ENCODE measurements around the gene IER5L. TPM values are rescaled to one million over a fixed set of nuclear protein-coding genes. Genes with fewer than 3 reads are reported as not detected.

The IER5L gene
- total RNA-seq, 2 donors from 2014 or later: 7.2 to 30.7 TPM

DNA sequence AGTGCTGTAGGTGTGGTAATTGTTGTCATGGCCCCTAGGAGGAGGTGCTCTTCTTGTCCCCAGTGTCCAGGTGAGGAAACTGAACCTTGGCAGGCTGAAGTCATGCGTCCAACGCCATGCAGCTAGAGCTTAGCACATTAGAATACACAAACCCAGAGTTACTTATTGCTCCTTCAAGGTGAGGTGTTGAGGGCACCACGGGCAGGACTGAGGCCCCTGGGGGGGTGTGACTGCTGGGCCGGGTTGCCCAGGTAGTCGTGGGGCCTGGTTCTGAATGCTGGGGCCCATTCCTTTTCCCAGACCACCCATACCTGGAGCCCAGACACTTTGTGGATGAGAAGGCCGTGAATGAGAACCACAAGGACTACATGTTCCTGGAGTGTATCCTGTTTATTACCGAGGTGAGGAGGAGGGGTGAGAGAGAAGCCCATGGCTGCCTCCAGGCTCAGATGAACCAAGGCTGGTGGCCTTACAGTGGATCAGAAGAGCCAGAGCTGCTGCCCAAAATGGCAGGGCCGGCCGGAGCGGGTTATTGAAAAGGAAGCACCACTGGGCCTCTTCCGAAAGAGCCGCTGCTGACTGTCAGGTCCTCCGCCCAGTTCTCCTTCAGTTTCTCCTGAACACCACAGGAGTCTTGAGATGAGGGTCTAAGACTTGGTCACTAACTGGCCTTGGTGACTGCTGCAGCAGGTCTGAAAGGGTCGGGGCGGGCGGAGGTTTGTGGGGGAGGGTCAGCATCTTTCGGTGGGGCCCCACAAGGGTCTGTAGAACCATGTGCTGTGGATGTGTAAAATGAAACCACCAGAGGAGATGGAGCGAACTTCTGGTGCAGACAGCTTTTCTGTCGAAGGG lies 40.5 kb downstream of the IER5L start:
- intact Hi-C loops (cut with DNase I): loop anchor here (1.0 kb wide), 1 partner anchor 473 kb away; no protein-coding TSS in a partner anchor
- no peak overlapping the region for H3K4me3 ChIP-seq
- peaks cover 20% of the 10 kb centered on the region for H3K4me1 ChIP-seq (replicated peaks)
- no peaks in the 10 kb centered on the region for H3K27me3 ChIP-seq (replicated peaks; ENCODE audit: insufficient read depth)
- no peak for TF ChIP-seq POLR2A (IDR thresholded peaks at IDR 0.05)
- TF ChIP-seq POLR2AphosphoS5 (IDR thresholded peaks at IDR 0.05): peak; percentile 36
- TF ChIP-seq, protein P1, sequence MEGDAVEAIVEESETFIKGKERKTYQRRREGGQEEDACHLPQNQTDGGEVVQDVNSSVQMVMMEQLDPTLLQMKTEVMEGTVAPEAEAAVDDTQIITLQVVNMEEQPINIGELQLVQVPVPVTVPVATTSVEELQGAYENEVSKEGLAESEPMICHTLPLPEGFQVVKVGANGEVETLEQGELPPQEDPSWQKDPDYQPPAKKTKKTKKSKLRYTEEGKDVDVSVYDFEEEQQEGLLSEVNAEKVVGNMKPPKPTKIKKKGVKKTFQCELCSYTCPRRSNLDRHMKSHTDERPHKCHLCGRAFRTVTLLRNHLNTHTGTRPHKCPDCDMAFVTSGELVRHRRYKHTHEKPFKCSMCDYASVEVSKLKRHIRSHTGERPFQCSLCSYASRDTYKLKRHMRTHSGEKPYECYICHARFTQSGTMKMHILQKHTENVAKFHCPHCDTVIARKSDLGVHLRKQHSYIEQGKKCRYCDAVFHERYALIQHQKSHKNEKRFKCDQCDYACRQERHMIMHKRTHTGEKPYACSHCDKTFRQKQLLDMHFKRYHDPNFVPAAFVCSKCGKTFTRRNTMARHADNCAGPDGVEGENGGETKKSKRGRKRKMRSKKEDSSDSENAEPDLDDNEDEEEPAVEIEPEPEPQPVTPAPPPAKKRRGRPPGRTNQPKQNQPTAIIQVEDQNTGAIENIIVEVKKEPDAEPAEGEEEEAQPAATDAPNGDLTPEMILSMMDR (IDR thresholded peaks at IDR 0.05): no peak
- peak overlapping the region; percentile 99 for H3K27ac ChIP-seq
- H3K36me3 ChIP-seq: peaks cover 0 to 4% of the 10 kb centered on the region in 2 donors
- no peaks in the 10 kb centered on the region for H3K9me3 ChIP-seq
- DNase-seq (ENCODE audit: low spot score): no peak
- WGBS: 79% methylated on average over 19 of the region's 19 CpGs

DNA sequence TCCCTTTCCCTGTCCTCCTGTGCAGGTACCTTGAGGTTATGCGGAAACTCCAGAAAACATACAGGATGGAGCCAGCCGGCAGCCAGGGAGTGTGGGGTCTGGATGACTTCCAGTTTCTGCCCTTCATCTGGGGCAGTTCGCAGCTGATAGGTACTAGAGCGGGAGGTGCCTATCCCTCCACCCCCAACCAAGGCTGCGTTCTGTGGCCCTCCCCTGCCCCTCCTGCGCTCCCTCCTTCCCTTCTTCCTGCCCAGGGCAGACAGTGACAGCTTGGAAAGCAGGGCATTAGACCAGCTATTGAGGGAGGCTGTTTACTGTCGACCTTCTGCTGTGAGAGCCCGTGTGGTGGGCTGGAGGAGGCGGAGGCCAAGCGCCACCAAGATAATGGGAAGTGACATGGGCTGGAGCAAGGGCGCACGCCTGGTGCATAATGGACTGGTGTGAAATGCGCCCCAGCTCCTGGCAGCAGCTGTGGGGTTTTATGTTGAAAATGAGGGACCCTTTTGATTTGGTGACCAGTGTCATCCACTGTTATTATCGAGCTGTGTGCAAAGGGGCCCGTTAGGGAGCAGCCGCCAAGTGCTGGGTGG lies 41.5 kb downstream of the IER5L start:
- H3K27ac ChIP-seq: peak overlapping the region; percentile 99
- H3K4me1 ChIP-seq (replicated peaks): peaks cover 10% of the 10 kb centered on the region
- no peaks in the 10 kb centered on the region for H3K27me3 ChIP-seq (replicated peaks; ENCODE audit: insufficient read depth)
- no peaks in the 10 kb centered on the region for H3K9me3 ChIP-seq
- peaks cover 0 to 4% of the 10 kb centered on the region in 2 donors for H3K36me3 ChIP-seq
- DNase-seq (ENCODE audit: low spot score): no peak
- WGBS: 76% methylated on average over 16 of the region's 16 CpGs
- TF ChIP-seq POLR2A (IDR thresholded peaks at IDR 0.05) (no peak), POLR2AphosphoS5 (IDR thresholded peaks at IDR 0.05) (no peak)
- TF ChIP-seq, protein P1 (IDR thresholded peaks at IDR 0.05): no peak
- intact Hi-C loops (cut with DNase I): no loop called here
- H3K4me3 ChIP-seq: no peak overlapping the region

DNA sequence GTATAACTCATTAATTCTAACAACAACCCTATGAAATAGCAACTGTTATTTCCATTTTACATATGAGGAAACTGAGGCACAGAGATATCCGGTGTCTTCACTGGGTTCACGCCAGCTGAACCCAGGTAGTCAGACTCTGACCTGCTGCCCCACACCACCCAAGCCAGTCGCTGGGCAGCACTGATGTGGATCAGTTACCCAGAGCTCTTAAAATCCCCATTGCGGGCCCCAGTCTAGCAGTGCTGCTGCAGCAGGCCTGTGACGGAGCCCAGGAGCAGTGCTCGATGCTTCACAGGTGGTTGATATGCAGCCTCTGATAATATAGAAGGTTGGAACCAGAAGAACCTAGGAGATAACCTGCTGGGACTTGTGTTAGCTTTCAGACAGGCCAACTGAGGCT lies 42.6 kb downstream of the IER5L start:
- Histone ChIP-seq H3K9me3 (no peaks in the 10 kb centered on the region), H3K36me3 (peaks cover 0 to 4% of the 10 kb centered on the region in 2 donors), H3K4me3 (no peak overlapping the region), H3K27me3 (replicated peaks; ENCODE audit: insufficient read depth) (no peaks in the 10 kb centered on the region), H3K27ac (no peak overlapping the region), H3K4me1 (replicated peaks) (peaks cover 4% of the 10 kb centered on the region)
- 80% methylated on average over 6 of the region's 6 CpGs for WGBS
- TF ChIP-seq POLR2A (IDR thresholded peaks at IDR 0.05): no peak
- no peak for TF ChIP-seq POLR2AphosphoS5 (IDR thresholded peaks at IDR 0.05)
- TF ChIP-seq, protein P1 (IDR thresholded peaks at IDR 0.05): no peak
- intact Hi-C loops (cut with DNase I): no loop called here
- DNase-seq (ENCODE audit: low spot score): no peak

DNA sequence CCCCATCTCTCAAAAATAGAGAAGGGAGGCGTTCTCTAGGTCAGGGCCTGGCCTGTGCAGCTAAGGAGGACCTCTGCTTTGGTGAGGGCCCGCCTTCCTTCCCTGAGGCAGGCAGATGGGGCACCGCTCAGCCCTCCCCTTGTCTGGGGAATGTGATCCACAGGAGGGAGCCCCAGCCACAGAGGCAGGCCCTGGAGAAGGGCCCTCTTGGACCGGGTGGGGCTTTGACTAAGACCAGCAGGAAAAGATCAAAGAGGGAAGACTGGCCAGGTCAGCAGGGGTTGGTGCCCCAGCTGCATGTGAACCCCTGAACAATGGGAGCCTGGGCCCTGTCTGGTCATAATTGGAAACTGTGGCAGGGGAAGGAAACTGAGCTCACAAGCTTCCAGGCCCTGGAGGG lies 45.0 kb downstream of the IER5L start:
- DNase-seq (ENCODE audit: low spot score): no peak

More for the DNA sequence above, 45.0 kb downstream of the IER5L start:
- H3K27me3 ChIP-seq (replicated peaks; ENCODE audit: insufficient read depth): no peaks in the 10 kb centered on the region
- 83% methylated on average over 4 of the region's 4 CpGs for WGBS
- no peak overlapping the region for H3K4me3 ChIP-seq
- H3K27ac ChIP-seq: peak overlapping the region in 1 of 2 donors; percentile 51
- peaks cover 2% of the 10 kb centered on the region for H3K4me1 ChIP-seq (replicated peaks)
- intact Hi-C loops (cut with DNase I): loop anchor here (5.0 kb wide), 1 partner anchor 649 kb away; no protein-coding TSS in a partner anchor
- TF ChIP-seq POLR2AphosphoS5 (IDR thresholded peaks at IDR 0.05) (no peak), POLR2A (IDR thresholded peaks at IDR 0.05) (no peak)
- TF ChIP-seq, protein P1 (IDR thresholded peaks at IDR 0.05): no peak
- peaks cover 0 to 4% of the 10 kb centered on the region in 2 donors for H3K36me3 ChIP-seq
- no peaks in the 10 kb centered on the region for H3K9me3 ChIP-seq
